Activated CD8-positive, alpha-beta memory T cell treated with anti-CD3 and anti-CD28 coated beads, Interleukin-2, amount 50 U/mL, for 24 hours (primary cell): ENCODE data around the gene FGD5.

Source experiments
- DNase-seq: peaks from one replicate; pipeline ENCODE4 v3.0.0-alpha.2; 2020; ENCODE audit errors: extremely low read depth

FGD5 gene

DNA sequence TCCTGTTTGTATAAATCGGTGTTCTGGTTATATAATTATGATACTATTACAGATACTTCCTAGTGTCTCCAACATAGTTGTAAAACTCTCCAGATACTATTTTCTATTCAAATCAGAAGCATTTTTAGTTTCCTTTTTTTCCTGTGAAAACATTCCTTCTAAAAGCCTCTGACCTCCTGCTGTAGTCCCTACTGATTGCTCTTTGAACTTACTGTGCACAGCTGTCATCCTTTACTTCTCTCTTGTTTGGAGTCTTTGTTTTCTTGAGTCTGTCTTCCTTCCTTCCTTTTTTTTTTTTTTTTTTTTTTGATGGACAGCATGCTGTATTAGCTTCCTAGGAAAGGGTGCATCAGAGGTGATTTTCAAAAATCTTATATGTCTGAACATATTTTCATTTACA is 157.6 kb downstream of the FGD5 start:
- DNase-seq, result no peak

DNA sequence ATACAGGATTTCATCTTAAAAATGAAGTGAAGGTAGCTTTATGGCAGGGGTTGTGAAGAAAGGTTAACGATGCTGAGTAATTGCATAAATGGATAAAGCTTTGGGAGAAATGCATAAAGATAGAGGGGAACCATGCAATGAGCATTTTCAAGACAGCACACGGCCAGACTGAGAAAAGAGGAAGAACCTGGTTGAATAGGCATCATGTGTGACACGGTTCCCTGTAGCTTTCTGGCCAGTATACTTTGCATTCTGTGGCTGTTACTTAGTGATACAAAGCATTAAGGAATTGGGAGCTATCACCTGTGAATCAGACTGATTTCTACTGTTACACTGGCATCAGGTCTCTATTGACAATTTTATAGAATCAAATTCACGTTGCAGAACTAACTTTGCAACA is 161.9 kb downstream of the FGD5 start:
- DNase-seq, result no peak
